NCI-H1436 treated with DMSO at 0.1 percent for 48 hours (cell line): ENCODE measurements around the gene TTLL9.

Source experiments
- DNase-seq: peaks from one replicate; lab custom pipeline; 2025; lab: John Stamatoyannopoulos, UW

The TTLL9 gene

GRCh38 chr20:31879143-31879987 lies 8.9 kb downstream of the TTLL9 start:
- DNase-seq: peak; percentile 63

GRCh38 chr20:31881945-31882344 lies 11.5 kb downstream of the TTLL9 start:
- no peak for DNase-seq

- DNase-seq: no peak
Measured at GRCh38 chr20:31883829-31884228, 13.4 kb downstream of the TTLL9 start.

GRCh38 chr20:31890646-31891045 lies 20.2 kb downstream of the TTLL9 start:
- no peak for DNase-seq

GRCh38 chr20:31894980-31895675 lies 24.7 kb downstream of the TTLL9 start:
- DNase-seq: no peak

- no peak for DNase-seq
Measured at GRCh38 chr20:31896049-31896448, 25.6 kb downstream of the TTLL9 start.

GRCh38 chr20:31897541-31897940 lies 27.1 kb downstream of the TTLL9 start:
- DNase-seq: no peak

- no peak for DNase-seq
Measured at GRCh38 chr20:31901615-31902014, 31.2 kb downstream of the TTLL9 start.

GRCh38 chr20:31903627-31904386 lies 33.4 kb downstream of the TTLL9 start:
- no peak for DNase-seq

GRCh38 chr20:31906001-31906400 lies 35.6 kb downstream of the TTLL9 start:
- DNase-seq: no peak

- DNase-seq: no peak
Measured at GRCh38 chr20:31907046-31907445, 36.6 kb downstream of the TTLL9 start.

GRCh38 chr20:31908016-31908415 lies 37.6 kb downstream of the TTLL9 start:
- DNase-seq: no peak

- no peak for DNase-seq
Measured at GRCh38 chr20:31908424-31908823, 38.0 kb downstream of the TTLL9 start.

- DNase-seq: no peak
Measured at GRCh38 chr20:31909253-31910070, 39.0 kb downstream of the TTLL9 start.

- no peak for DNase-seq
Measured at GRCh38 chr20:31910071-31910803, 39.8 kb downstream of the TTLL9 start.

GRCh38 chr20:31913431-31914157 lies 43.2 kb downstream of the TTLL9 start:
- no peak for DNase-seq

- DNase-seq: no peak
Measured at GRCh38 chr20:31914170-31914569, 43.7 kb downstream of the TTLL9 start.

GRCh38 chr20:31915491-31916280 lies 45.3 kb downstream of the TTLL9 start:
- no peak for DNase-seq

GRCh38 chr20:31916708-31917107 lies 46.3 kb downstream of the TTLL9 start:
- DNase-seq: no peak
